Right lobe of liver (tissue), 4 donors: ENCODE measurements around the gene PPP1R3F.
"Not testable (repeated sequence)": the region's sequence is repeated elsewhere in the genome, so short reads cannot be mapped to it uniquely, and the experiment has no call there.

Experiments used
- CTCF ChIP-seq, 4 donors: fragments of 200-600 bp in 3 of 4; fragments of 450-650 bp in 1 of 4; IDR thresholded peaks; one replicate each; pipeline versions ENCODE4 v1.5.1 to v1.8.0; 2016 to 2022; ENCODE audit warnings: antibody characterized with exemption in 4 of 4, mild to moderate bottlenecking in 2 of 4
- POLR2A ChIP-seq: fragments of 450-650 bp; IDR thresholded peaks from one replicate; pipeline ENCODE4 v1.6.1; 2017; ENCODE audit warnings: antibody characterized with exemption, mild to moderate bottlenecking
- donor health status: DM: no; HTN: no; CAD: no.
- donor health status: DM: no; HTN: no; CAD: no.
- donor health status: DM: no; HTN: yes; CAD: no.

GRCh38 chrX:49330421-49330820 lies 60.8 kb downstream of the PPP1R3F start:
- TF ChIP-seq CTCF (IDR thresholded peaks at IDR 0.05); POLR2A: not testable (repeated sequence)
